Islet precursor cell (in vitro differentiated cells): Measurements from ENCODE around the gene TIMELESS.
"Not testable (repeated sequence)": the region's sequence is repeated elsewhere in the genome, so short reads cannot be mapped to it uniquely, and the experiment has no call there.

Source experiments
- DNase-seq: peaks from one replicate; pipeline ENCODE4 v3.0.0-alpha.2; 2018

TIMELESS gene, protein sequence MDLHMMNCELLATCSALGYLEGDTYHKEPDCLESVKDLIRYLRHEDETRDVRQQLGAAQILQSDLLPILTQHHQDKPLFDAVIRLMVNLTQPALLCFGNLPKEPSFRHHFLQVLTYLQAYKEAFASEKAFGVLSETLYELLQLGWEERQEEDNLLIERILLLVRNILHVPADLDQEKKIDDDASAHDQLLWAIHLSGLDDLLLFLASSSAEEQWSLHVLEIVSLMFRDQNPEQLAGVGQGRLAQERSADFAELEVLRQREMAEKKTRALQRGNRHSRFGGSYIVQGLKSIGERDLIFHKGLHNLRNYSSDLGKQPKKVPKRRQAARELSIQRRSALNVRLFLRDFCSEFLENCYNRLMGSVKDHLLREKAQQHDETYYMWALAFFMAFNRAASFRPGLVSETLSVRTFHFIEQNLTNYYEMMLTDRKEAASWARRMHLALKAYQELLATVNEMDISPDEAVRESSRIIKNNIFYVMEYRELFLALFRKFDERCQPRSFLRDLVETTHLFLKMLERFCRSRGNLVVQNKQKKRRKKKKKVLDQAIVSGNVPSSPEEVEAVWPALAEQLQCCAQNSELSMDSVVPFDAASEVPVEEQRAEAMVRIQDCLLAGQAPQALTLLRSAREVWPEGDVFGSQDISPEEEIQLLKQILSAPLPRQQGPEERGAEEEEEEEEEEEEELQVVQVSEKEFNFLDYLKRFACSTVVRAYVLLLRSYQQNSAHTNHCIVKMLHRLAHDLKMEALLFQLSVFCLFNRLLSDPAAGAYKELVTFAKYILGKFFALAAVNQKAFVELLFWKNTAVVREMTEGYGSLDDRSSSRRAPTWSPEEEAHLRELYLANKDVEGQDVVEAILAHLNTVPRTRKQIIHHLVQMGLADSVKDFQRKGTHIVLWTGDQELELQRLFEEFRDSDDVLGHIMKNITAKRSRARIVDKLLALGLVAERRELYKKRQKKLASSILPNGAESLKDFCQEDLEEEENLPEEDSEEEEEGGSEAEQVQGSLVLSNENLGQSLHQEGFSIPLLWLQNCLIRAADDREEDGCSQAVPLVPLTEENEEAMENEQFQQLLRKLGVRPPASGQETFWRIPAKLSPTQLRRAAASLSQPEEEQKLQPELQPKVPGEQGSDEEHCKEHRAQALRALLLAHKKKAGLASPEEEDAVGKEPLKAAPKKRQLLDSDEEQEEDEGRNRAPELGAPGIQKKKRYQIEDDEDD

DNA sequence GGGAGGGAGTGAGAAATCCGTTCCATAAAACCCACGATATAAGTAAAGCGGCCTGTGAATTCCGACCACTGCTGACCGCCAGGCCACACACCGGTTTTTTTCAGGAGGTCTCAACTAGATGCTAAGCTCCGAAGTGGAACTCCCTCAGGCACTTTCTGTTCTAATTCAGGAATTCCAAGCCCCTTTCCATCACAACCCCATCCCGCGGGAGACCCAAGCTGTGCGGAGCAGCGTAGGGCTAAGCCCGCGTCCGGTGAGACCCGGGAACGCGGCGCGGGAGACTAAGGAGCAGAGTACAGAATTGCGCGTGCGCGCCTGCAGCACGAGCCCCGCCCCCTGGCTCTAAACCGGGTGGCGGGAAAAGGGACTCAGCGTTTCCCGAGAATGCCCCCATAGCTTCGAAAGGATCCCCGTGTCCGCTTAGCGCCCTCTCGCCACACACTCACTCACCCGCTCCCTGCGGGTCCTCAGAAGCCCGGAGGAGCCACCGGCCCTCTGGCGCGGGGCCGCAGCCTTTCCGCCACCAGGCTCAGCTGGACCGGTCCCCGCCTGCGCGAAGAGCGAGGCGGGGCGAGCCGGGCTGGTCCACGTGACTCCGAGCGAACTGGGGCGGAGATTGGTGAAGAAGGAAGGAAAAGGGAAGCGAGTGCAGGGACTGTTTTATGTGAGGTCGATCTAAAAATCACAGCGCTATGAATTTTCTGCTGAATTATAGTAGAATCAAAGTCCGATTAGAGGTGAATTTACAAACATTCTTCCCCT, at the start of gene TIMELESS:
TSS of gene TIMELESS (minus strand) at position 567 of the 762 bp plus-strand sequence. CDS start 15,256 bp downstream, outside the sequence.
- DNase-seq: peak; percentile 97

DNA sequence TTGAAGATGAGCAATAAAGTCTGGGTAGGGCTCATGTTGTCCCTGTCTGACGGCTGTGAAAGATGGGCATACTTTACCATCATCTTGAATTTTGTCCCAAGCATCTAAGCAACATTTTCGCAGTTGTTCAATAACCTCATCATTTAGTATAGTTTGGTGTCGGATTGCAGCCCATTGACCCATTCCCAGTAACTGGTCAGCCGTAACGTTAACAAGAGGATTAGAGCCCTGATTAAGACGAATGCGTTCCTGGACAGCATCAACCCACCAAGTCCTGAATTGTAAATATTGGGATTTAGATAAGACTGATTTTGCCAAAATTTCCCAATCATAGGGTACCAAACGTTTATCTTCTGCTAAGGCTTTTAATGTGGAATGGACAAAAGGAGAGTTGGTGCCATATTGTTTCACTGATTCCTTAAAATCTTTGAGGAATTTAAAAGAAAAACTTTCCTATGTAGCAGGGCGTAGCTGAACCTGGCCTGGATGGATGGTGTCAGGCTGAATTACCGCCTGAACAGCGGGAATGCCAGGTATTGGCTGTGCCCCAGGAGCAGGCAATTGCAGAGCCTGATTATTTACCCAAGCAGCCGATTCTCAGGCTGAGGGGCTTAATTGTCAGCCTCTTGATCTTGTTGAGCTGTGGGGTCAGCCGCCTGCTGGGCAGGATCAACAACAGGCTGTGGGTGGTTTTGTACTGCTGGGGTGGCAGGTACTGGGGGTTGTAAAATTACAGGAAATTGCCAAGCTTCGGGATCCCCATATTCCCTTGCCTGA, 49.1 kb upstream of the TIMELESS start:
- not testable (repeated sequence) for DNase-seq

DNA sequence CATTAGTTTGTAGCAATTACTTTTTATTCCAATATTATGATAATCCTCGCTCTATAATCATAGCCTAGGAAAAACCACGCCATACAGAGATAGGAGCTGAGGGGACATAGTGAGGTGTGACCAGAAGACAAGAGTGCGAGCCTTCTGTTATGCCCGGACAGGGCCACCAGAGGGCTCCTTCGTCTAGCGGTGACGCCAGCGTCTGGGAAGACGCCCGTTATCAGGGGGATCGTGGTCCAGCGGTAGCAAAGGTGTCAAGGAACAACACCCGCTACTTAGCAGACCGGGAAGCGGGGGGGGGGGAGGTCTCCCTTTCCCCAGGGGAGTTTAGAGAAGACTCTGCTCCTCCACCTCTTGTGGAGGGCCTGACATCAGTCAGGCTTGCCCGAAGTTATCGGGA, 47.5 kb upstream of the TIMELESS start:
- peak; percentile 70 for DNase-seq

DNA sequence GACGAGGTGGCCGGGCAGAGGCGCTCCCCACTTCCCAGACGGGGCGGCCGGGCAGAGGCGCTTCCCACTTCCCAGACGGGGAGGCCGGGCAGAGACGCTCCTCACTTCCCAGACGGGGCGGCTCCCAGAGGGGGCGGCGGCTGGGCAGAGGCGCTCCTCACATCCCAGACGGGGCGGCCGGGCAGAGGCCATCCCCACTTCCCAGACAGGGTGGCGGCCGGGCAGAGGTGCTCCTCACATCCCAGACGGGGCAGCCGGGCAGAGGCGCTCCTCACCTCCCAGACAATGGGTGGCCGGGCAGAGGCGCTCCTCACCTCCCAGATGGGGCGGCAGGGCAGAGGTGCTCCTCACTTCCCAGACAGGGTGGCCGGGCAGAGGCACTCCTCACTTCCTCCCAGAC, 45.3 kb upstream of the TIMELESS start:
- DNase-seq: not testable (repeated sequence)

DNA sequence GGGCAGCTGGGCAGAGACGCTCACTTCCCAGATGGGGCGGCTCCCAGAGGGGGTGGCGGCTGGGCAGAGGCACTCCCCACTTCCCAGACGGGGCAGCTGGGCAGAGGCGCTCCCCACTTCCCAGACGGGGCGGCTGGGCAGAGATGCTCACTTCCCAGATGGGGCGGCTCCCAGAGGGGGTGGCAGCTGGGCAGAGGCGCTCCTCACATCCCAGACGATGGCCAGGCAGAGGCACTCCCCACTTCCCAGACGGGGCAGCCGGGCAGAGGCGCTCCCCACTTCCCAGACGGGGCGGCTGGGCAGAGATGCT, 44.8 kb upstream of the TIMELESS start:
- not testable (repeated sequence) for DNase-seq

DNA sequence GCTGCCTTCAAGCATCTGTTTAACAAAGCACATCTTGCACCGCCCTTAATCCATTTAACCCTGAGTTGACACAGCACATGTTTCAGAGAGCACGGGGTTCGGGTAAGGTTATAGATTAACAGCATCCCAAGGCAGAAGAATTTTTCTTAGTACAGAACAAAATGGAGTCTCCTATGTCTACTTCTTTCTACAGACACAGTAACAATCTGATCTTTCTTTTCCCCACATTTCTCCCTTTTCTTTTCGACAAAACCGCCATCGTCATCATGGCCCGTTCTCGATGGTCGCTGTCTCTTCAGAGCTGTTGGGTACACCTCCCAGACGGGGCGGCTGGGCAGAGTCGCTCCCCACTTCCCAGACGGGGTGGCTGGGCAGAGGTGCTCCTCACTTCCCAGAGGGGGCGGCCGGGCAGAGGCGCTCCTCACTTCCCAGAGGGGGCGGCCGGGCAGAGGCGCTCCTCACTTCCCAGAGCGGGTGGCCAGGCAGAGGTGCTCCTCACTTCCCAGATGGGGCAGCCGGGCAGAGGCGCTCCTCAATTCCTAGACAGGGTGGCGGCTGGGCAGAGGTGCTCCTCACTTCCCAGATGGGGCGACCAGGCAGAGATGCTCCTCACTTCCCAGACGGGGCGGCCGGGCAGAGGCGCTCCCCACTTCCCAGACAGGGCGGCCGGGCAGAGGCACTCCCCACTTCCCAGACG, 44.3 kb upstream of the TIMELESS start:
- not testable (repeated sequence) for DNase-seq

DNA sequence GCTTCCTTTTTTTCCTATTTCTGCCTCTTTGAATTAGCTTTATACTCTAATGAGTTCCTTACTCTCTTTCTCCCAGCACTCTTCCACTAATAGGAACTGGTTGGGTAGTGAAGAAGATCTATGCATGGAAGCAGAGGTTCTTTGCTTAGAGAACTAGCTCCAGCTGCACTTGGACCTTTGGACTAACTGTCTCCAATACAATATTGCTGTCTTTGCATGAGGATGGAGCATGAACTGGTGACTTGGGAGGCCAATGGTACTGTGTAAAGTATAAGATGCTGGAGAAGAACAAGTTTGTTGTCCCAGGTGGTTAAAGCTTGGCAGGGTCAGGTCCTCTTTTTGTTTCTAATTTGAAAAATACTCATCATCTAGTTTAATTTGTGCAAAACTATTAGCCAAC, 41.1 kb upstream of the TIMELESS start:
- DNase-seq: no peak

DNA sequence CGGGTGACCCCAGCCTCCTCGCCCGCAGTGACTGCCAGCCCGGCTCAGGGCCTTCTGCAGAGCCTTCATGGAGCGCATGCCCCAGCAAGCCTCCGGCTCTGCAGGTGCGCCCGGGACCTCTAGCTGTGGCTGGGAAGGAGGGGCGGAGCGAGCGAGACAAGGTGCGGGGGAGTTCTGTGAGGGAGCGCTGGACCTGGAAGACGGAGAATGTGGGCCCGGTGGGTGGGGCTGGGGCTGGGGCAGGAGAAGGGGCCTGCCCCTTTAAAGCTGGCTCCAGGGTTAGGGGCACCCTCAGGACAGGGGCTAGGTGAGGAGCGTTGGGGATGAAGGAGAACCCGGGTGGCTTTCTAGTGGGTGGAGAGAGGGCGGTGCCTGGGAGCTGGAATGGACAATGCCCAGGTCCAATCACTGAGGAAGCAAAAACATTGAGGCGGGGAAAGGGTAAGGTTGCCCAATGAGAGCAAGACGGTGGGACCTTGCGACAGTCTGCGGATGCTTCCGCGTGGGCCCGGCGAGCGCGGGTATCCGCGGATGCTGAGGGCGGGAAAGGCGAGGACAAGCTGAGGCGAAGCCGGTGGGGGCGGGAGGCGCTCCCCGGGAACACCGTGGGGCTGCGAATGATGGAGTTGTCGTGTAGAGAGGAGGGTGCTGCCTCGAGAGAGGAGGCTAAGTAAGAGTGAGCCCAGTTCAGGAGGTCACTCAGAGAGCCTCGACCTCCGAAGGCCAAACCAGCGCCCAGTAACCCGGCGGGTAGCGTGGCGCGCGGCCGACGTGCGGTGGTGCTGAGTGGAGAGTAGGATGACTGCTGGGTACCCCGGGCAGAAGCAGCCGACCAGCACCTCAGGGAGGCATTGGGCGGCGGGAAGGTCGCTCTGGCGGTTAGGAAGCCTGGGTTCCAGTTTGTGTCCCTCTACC, 39.1 kb upstream of the TIMELESS start, which contains the start of gene GLS2:
TSS of gene GLS2 (minus strand) at position 121 of the 915 bp plus-strand sequence. CDS start at position 78, 43 bp downstream.
- DNase-seq: peak; percentile 89

DNA sequence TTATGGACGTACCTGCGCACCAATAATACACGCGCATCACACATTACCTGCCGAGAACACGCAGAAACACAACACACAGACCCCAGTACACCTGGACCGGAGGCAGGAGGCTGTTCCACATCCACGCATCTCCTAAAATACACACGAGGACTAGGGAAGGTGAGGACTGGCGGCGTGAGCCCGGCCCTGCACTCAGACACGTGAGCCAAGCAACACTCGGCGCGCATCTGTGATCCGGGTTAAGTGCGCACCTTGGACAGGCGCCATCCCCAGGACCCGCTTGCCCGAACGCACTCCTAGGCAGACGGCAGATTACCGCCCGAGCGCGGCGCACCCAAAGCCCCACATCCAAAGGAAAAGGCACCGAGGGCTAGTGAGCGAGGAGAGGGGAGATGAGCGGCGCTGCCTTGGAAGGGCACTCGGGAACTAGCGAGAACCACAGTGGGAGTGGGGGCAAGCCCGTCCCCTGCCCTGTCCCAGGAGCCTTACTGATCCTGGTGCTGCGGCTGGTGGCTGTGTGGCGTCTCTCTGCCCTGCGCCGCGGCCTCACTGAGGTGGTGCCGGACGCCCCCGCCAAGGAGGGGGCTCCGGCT, 38.3 kb upstream of the TIMELESS start:
- peak; percentile 80 for DNase-seq

DNA sequence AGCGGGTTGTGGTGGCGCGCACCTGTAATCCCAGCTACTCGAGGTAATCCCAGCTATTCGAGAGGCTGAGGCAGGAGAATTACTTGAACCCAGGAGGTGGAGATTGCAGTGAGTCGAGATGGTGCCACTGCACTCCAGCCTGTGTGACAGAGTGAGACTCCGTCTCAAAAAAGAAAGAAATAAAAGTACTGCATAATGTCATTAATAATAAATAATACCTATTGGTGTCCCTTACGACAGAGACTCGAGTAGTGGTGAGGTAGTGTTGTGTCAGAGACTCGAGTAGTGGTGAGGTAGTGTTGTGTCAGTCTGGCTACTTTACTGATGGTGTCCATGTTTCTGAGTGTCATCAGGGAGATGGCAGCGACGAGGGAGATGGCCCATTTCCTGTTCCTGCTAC, 37.5 kb upstream of the TIMELESS start:
- no peak for DNase-seq

DNA sequence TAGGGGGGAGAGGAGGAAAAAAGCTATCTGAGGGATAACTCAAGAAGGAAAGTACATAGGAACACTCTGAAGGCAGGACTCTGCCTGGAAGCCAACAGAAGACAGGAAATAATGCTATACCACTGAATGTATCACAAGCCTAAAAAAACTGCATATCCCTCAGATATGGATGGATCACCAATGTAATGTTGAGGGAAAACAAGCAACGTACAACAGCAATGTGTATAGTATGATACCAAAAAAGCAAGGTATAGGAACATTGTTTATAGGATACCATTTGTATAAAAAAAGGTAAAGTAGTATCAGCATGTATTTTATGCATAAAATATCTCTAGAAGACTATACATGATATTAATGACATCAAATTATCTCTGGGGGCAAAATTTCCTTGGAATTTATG, 35.3 kb upstream of the TIMELESS start:
- no peak for DNase-seq

DNA sequence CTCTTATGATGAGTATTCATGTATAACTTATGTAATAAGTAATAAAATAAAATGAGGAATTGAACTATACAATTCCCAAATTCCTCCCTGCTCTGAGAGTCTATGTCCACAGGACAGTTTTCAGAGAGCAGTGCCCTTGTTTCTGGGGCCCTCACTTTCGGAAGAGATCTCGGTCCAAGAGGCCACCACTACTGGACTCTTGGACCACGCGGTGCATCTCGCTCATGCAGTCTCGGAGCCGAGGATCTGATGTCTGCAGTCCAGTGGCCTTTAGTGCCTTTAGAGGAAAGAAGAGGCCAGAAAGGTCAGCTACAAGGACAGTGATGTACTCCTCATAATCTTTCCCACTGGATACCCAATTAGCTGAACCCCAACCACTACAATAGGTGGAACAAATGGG, 30.4 kb upstream of the TIMELESS start:
- DNase-seq: peak; percentile 38

DNA sequence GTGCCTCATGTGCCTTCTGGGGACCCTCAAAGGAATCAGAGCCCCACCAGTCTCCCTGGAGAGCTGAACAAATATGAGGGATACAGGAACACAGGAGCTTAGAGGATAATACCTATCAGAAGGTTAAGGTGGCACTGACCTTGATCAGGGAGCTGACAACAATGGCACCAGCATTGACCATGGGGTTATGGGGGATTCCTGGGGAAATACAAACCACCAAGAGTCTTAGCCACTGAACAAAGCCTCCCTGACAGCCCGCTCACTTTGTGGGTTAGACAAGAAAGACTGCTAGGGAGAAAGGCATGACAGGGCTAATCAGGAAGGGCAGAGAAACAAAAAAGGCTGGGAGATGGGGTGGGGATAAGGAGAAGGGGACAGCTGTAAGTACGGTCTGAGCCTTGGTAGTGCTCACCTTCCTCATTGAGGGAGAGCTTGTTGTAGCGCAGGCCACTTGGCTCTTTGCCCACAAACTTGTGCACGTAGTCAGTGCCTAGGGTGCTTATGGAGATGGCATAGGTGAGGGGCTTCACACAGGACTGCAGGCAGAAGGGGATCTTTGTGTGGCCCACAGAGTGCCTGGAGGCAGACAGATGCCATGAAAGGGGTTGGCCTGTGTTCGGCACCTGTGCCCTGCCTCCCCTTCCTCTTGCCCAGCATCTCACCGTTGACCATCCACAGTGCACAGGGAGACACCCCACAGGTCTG, 28.4 kb upstream of the TIMELESS start:
- DNase-seq: peak; percentile 50

DNA sequence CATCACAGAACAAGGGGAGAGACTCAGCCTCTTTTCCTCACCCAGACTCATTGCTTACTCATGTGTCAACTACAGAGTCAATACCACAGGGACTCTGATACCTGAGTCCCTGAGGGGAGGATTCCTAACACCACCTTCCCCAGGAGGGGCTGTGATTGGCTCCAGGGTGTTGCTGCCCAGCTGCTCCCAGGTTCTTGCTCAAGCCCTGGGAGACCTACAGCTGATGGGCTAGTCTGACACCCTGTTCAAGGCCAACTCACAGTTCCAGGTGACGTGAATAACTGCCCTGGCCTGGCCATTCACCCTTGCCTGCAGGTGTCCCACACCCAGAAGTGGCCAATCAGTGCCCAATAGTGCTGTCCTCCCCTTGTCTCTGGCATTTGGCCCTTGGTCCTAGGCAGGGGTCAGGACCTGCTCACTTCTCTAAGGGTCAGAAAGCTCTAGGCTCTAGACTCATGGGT, 27.8 kb upstream of the TIMELESS start:
- no peak for DNase-seq

DNA sequence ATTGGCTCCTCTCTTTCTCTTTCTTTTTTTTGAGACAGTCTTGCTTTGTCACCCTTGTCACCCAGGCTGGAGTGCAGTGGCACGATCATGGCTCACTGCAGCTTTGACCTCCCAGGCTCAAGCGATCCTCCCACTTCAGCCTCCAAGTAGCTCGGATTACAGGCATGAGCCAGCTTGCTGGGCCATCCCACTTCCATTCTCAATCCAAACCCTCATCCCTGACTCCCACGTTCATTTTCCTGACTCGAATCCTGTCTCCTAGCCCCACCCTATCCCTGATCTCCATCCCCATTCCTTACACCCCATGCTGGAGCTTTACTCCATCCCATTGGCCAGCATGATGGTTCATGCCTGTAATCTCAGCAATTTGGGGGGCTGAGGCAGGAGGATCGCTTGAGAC, 26.9 kb upstream of the TIMELESS start:
- DNase-seq: no peak

DNA sequence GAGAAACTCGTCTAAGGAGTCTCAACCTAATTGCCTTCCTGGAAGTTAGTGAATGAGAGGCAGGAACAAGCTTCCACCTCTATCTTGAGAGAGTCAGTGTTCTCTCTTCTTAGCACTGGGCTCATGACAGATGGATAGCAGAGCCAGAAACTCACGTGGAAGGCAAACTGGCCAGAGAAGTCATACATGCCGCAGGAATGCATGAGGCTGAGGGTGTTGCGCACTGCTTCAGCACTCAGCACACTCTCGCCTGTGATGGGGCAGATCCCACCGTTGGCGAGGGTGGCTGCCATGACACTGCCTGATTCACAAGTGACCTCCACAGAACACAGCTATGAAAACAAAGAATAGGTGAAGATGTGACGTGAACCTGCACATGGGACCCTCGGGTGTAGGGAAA, 25.2 kb upstream of the TIMELESS start:
- DNase-seq: no peak

DNA sequence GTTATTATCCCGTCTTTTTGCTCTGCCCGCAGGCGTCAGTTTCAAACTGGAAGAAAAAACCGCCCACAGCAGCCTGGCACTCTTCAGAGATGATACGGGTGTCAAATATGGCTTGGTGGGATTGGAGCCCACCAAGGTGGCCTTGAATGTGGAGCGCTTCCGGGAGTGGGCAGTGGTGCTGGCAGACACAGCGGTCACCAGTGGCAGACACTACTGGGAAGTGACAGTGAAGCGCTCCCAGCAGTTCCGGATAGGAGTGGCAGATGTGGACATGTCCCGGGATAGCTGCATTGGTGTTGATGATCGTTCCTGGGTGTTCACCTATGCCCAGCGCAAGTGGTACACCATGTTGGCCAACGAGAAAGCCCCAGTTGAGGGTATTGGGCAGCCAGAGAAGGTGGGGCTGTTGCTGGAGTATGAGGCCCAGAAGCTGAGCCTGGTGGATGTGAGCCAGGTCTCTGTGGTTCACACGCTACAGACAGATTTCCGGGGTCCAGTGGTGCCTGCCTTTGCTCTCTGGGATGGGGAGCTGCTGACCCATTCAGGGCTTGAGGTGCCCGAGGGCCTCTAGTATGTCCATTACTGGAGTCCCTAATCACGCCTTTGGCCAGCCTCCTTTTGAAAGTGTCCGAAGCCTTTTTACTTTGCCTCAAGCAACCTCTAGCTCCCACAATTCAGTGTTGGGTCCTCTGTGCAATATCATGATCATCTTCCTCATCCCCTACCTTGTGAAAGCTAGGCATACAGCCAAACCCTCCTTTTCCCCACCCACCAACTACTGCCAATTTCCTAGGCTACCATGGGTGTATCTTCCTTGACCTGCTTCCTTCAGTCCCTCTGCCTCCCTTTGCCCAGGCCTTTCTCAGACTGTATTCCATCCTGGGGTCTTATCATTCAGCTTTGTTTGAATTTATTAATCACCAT, 20.0 kb upstream of the TIMELESS start:
- DNase-seq: peak; percentile 54
